Measurements from ENCODE around the gene BEST3.
"Not testable (repeated sequence)": the region's sequence is repeated elsewhere in the genome, so short reads cannot be mapped to it uniquely, and the experiment has no call there.

The BEST3 gene

GRCh38 chr12:69688021-69688420 is 11.1 kb downstream of the BEST3 start:
- DNase-seq (ENCODE audit: low spot score): no peak

GRCh38 chr12:69687390-69687789 is 11.7 kb downstream of the BEST3 start:
- DNase-seq (ENCODE audit: low spot score): no peak

GRCh38 chr12:69686731-69687130 is 12.4 kb downstream of the BEST3 start:
- no peak for DNase-seq (ENCODE audit: low spot score)

- DNase-seq (ENCODE audit: low spot score): no peak
Observed at GRCh38 chr12:69685810-69686209, 13.3 kb downstream of the BEST3 start.

GRCh38 chr12:69684466-69684865 is 14.6 kb downstream of the BEST3 start:
- peak; percentile 73 for DNase-seq (ENCODE audit: low spot score)

GRCh38 chr12:69682110-69682755 is 16.9 kb downstream of the BEST3 start:
- DNase-seq (ENCODE audit: low spot score): no peak

- no peak for DNase-seq (ENCODE audit: low spot score)
Observed at GRCh38 chr12:69679119-69679518, 20.0 kb downstream of the BEST3 start.

GRCh38 chr12:69676257-69677012 is 22.7 kb downstream of the BEST3 start:
- no peak for DNase-seq (ENCODE audit: low spot score)

- no peak for DNase-seq (ENCODE audit: low spot score)
Observed at GRCh38 chr12:69672195-69672594, 26.9 kb downstream of the BEST3 start.

- no peak for DNase-seq (ENCODE audit: low spot score)
Observed at GRCh38 chr12:69671597-69671996, 27.5 kb downstream of the BEST3 start.

GRCh38 chr12:69666798-69667197 is 32.3 kb downstream of the BEST3 start:
- no peak for DNase-seq (ENCODE audit: low spot score)

GRCh38 chr12:69664930-69665377 is 34.1 kb downstream of the BEST3 start:
- DNase-seq (ENCODE audit: low spot score): not testable (repeated sequence)

GRCh38 chr12:69663726-69664125 is 35.4 kb downstream of the BEST3 start:
- no peak for DNase-seq (ENCODE audit: low spot score)

GRCh38 chr12:69662764-69663163 is 36.3 kb downstream of the BEST3 start:
- DNase-seq (ENCODE audit: low spot score): no peak

GRCh38 chr12:69661386-69661785 is 37.7 kb downstream of the BEST3 start:
- no peak for DNase-seq (ENCODE audit: low spot score)

- DNase-seq (ENCODE audit: low spot score): no peak
Observed at GRCh38 chr12:69660164-69660863, 38.8 kb downstream of the BEST3 start.

GRCh38 chr12:69658203-69658602 is 40.9 kb downstream of the BEST3 start:
- DNase-seq (ENCODE audit: low spot score): no peak

- no peak for DNase-seq (ENCODE audit: low spot score)
Observed at GRCh38 chr12:69657376-69658137, 41.5 kb downstream of the BEST3 start.

- no peak for DNase-seq (ENCODE audit: low spot score)
Observed at GRCh38 chr12:69655616-69656340, 43.3 kb downstream of the BEST3 start.

- no peak for DNase-seq (ENCODE audit: low spot score)
Observed at GRCh38 chr12:69653703-69654102, 45.4 kb downstream of the BEST3 start.

GRCh38 chr12:69651922-69652321 is 47.2 kb downstream of the BEST3 start:
- DNase-seq (ENCODE audit: low spot score): no peak

- no peak for DNase-seq (ENCODE audit: low spot score)
Observed at GRCh38 chr12:69649529-69649928, 49.6 kb downstream of the BEST3 start.

All from pons (tissue), 1 donor.